Stimulated activated naive B cell treated with anti-CD40 and anti-IgM and Interleukin-4, amounts not matched to agents 10 μg/mL and 1 μg/mL and 100 μg/mL, for 72 hours (primary cell): ENCODE data around the gene TP53AIP1.

Experiments used
- ATAC-seq, 2 donors: fragments of 150-1000 bp; cut with Tn5 transposase; replicated peaks; 2 replicates each; pipeline ENCODE4 v1.10.0; 2021; ENCODE audit warnings: moderate library complexity in 1 of 2
- DNase-seq: peaks from one replicate; pipeline ENCODE4 v3.0.0; 2021
- H3K27ac Mint-ChIP-seq: one replicate; pipeline ENCODE4 v1.8.0; 2022; ENCODE audit warnings: mild to moderate bottlenecking, mixed read lengths
- H3K27me3 Mint-ChIP-seq, 2 donors: one replicate each; pipeline ENCODE4 v1.8.0; 2022; ENCODE audit warnings: mixed read lengths in 2 of 2
- H3K36me3 Mint-ChIP-seq, 2 donors: one replicate each; pipeline ENCODE4 v1.8.0; 2022; ENCODE audit warnings: mixed read lengths in 2 of 2, mild to moderate bottlenecking in 1 of 2
- H3K4me1 Mint-ChIP-seq, 2 donors: one replicate each; pipeline ENCODE4 v1.8.0; 2022; ENCODE audit warnings: mixed read lengths in 2 of 2, mild to moderate bottlenecking in 1 of 2
- H3K4me3 Mint-ChIP-seq, 2 donors: one replicate each; pipeline ENCODE4 v1.8.0; 2022; ENCODE audit warnings: mild to moderate bottlenecking in 2 of 2, mixed read lengths in 2 of 2, moderate library complexity in 1 of 2
- H3K9me3 Mint-ChIP-seq, 2 donors: one replicate each; pipeline ENCODE4 v1.8.0; 2022; ENCODE audit warnings: mixed read lengths in 2 of 2, mild to moderate bottlenecking in 1 of 2

Gene TP53AIP1

DNA sequence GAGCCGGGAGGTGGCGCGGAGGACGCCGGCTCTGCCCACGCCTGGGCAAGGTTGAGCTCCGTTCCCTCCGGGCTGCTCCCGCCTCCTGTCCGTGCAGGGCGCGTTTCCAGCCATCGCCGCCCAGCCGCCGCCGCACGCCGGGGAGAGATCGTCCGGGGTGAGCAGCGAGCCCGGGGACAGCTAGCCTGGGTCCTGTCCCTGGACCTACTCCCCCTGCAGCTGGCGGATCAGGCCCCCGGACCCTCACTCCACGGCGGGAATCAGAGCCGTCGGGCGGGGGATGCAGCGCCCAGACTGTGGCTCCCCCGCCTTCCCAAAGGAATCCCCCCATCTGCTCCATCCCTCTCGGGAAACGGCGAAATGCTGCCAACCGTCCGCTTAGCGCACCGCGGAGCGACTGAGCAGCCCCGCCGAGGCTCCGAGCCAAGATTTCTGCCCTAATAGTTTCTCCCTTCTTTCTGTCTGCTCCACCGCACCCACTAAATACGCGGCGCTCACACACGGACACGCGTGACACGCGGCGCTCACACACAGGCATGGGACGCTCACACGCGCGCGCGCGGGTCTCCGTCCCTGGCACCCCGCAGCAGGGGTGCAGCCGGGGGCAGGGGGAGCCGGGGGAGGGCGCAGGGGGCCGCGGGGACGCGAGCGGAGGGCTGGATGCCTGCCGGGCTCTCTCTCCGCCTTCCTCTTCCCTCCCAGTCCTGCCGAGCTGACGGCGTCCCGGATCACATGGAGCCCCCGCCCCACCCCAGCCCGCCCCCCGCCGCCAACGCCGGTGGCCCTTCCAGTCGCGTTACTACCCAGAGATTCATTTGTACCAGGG, 51.9 kb downstream of the TP53AIP1 start, which contains the start of gene KCNJ5:
Gene KCNJ5 (plus strand): TSS at position 814 of the 826 bp plus-strand sequence. CDS start 19,918 bp downstream, outside the sequence.
- Mint-ChIP-seq H3K36me3 (no peaks in the 10 kb centered on the region), H3K4me1 (peaks cover 17 to 38% of the 10 kb centered on the region in 2 donors), H3K27me3 (peaks cover 76 to 89% of the 10 kb centered on the region in 2 donors), H3K4me3 (peak within 1 kb of the TSS; percentile 70 to 71), H3K27ac (no peak within 1 kb of the TSS), H3K9me3 (no peaks in the 10 kb centered on the region)
- peak; percentile 32 to 42 for ATAC-seq
- no peak for DNase-seq

DNA sequence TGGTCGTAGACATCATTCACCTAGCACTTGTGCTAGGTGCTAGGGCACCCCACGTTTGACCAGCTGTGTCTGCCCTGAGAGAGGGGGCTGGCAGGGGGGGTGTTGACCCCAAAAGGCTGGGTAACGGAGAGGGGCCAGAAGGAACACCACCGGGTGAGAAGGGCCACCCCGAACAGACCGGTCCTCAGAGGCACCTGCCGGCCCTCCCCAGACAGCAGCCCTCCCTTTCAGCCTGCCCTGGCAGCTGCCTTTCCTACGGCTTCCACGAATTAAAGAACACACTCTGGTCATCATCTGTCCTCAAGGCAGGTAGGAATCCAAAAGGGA, 52.5 kb downstream of the TP53AIP1 start:
- H3K4me3 Mint-ChIP-seq, result peak overlapping the region; percentile 70 to 71
- peaks cover 17 to 38% of the 10 kb centered on the region in 2 donors for H3K4me1 Mint-ChIP-seq
- peaks cover 76 to 90% of the 10 kb centered on the region in 2 donors for H3K27me3 Mint-ChIP-seq

DNA sequence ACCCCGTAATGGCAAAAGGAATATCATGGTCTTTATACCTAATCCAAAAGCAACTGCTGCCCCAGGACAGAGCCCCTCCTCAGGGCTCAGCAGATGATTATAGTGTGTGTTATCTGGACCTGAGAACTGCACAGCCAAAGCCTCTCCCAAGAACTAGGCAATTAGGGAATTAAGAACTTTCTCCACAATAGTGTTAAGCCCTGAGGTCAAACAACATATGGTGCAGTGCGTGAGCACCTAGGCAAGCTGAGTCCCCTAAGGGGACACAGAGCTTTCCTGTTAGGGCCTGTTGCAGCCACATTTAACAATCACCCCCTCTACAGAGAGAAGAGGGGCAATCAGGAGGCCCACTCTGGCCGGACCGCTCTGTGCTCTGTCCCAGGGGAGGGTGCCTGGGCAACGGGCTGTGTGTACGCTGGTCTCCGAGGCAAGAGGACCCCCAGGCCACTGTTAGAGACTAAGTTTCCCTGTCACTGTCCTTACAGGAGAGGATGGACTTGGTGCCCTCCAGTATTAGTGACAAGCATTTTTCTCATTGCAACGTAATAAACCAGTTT, 52.9 kb downstream of the TP53AIP1 start:
- H3K9me3 Mint-ChIP-seq, result no peaks in the 10 kb centered on the region
- H3K4me1 Mint-ChIP-seq, result peaks cover 17 to 38% of the 10 kb centered on the region in 2 donors
- peaks cover 78 to 90% of the 10 kb centered on the region in 2 donors for H3K27me3 Mint-ChIP-seq
- no peak overlapping the region for H3K4me3 Mint-ChIP-seq
- no peaks in the 10 kb centered on the region for H3K36me3 Mint-ChIP-seq
- H3K27ac Mint-ChIP-seq, result no peak overlapping the region
- ATAC-seq (no peak), DNase-seq (no peak)

More for the DNA sequence above, 52.5 kb downstream of the TP53AIP1 start:
- H3K9me3 Mint-ChIP-seq, result no peaks in the 10 kb centered on the region
- no peak overlapping the region for H3K27ac Mint-ChIP-seq
- DNase-seq (no peak), ATAC-seq (peak in 1 of 2 donors; percentile 10)
- no peaks in the 10 kb centered on the region for H3K36me3 Mint-ChIP-seq

DNA sequence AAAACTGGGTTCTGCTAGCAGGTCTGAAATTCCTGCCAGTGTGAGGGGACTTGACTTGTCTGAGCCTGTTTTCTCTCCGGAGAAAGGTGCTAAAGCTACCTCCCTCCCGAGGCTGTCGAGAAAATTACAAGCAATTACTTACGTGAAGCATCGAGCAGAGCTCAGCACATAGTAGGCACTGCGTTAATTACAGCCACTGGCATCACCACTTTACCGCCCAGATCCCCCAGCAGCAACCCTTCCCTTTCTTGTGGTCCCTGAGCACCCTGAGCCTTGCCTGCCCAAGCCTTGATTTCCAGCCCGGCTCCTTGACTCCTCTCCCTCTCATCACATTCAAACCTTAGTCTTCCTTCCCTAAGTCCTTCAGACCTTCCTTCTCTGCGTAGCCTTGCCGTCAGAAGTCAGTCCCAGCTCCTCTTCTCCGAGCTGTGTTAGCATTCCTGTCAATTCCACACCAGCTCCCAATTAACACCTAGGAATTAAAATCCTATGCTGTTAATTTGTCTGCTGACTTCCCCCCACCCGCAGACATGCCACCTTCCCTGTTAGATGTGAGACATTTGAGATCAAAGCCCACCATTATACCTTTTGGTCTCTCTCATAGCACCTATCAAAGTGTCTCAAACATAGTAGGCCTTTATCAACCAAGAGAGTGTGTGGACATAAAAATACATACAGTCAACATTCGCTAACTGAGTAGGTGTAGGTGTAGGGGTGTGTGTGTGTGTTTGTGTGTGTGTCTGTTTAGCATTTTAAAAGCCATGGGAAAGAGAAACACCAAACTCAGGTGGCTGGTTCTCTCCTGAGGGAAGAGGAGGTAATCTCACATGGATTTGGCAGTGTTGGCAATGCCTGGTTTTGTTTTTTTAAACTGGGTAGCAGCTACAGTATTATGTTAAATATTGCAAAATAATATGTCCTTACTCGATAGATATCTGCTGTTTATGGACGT, 54.4 kb downstream of the TP53AIP1 start:
- no peaks in the 10 kb centered on the region for H3K9me3 Mint-ChIP-seq
- peaks cover 79 to 88% of the 10 kb centered on the region in 2 donors for H3K27me3 Mint-ChIP-seq
- no peak overlapping the region for H3K4me3 Mint-ChIP-seq
- peaks cover 13 to 27% of the 10 kb centered on the region in 2 donors for H3K4me1 Mint-ChIP-seq
- no peak for ATAC-seq
- no peak overlapping the region for H3K27ac Mint-ChIP-seq
- H3K36me3 Mint-ChIP-seq, result no peaks in the 10 kb centered on the region
- DNase-seq, result no peak

DNA sequence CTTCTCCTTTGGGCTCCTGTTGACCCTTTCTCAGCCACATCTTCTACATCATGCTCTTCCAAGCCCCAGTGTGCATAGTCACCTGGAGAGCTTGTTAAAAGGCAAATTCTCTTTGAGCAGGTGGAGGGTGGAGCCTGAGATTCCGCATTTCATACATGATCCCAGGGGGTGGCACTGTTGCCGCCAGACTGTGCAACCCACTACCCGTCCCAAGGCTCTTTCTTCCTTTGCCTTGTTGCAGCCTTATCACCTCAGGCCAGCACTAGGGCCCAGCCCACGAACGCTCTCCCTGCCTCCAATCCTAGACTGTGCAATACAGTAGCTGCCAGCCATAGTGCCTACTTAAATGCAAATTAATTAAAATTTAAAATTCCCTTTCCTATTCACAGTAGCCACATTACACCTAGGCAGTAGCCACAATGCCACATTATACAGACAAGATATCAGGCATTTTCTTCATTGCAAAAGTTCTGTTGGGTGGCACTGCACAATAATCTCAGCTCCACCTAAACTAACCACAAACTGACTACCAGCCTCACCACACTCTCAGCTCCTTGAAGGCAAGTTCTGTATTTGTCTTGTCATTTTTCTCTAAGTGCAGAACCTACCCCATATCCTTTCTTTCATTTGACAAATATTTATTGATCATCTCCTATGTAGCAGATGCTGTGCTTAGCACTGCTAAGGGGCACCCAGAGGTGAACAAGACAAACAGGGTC, 56.1 kb downstream of the TP53AIP1 start:
- H3K36me3 Mint-ChIP-seq, result no peaks in the 10 kb centered on the region
- ATAC-seq (peak; percentile 37 to 45), DNase-seq (no peak)
- no peak overlapping the region for H3K27ac Mint-ChIP-seq
- H3K9me3 Mint-ChIP-seq, result no peaks in the 10 kb centered on the region
- peaks cover 8 to 15% of the 10 kb centered on the region in 2 donors for H3K4me1 Mint-ChIP-seq
- no peak overlapping the region for H3K4me3 Mint-ChIP-seq
- peaks cover 80 to 88% of the 10 kb centered on the region in 2 donors for H3K27me3 Mint-ChIP-seq
